HepG2 (cell line): ENCODE results near the gene MACROD2.

Source experiments
- HIVEP1 ChIP-seq: sonication (generic); formaldehyde crosslinking; IDR thresholded peaks from 2 replicates; pipeline ENCODE4 v1.4.0; 2020; ENCODE audit warnings: mild to moderate bottlenecking, missing genetic modification reagents
- JUND ChIP-seq: sonication (generic); formaldehyde crosslinking; IDR thresholded peaks from 2 replicates; pipeline ENCODE4 v1.8.0; 2022; ENCODE audit warnings: mild to moderate bottlenecking, missing genetic modification reagents
- MTF1 ChIP-seq: sonication (generic); formaldehyde crosslinking; IDR thresholded peaks from 2 replicates; pipeline ENCODE4 v1.5.0; 2020; ENCODE audit warnings: missing genetic modification reagents
- ZHX1 ChIP-seq: sonication (generic); formaldehyde crosslinking; IDR thresholded peaks from 2 replicates; pipeline ENCODE4 v1.8.1; 2022; ENCODE audit warnings: low read depth, mild to moderate bottlenecking, missing genetic modification reagents
- TF ChIP-seq, protein P1 (sequence below): sonication (generic); formaldehyde crosslinking; IDR thresholded peaks from 2 replicates; pipeline ENCODE4 v1.5.0; 2020; ENCODE audit warnings: mild to moderate bottlenecking, missing genetic modification reagents, moderate library complexity

DNA sequence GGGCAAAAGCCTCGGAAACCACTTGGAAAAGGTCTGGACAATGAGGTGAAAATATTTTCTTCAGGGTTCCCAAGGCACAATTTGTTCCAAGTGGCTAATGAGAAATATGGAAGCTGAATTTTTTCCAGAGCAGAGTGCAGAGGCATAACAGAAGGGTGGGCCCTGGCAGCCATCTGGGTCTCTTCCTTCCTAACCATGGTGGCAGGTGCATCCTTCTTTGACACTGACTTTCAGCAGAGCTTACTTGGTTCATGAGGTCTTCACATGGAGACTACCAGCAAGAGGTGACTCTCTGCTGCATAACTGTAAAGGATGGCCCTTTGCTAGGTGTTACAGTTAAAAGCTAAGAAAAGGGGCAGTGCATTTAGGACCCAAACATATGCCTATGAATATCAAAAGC, 2055.1 kb downstream of the MACROD2 start:
- TF ChIP-seq JUND (CRISPR knock-in tag) (no peak), MTF1 (CRISPR knock-in tag) (no peak), ZHX1 (CRISPR knock-in tag) (no peak), HIVEP1 (CRISPR knock-in tag) (no peak)
- TF ChIP-seq, protein P1, sequence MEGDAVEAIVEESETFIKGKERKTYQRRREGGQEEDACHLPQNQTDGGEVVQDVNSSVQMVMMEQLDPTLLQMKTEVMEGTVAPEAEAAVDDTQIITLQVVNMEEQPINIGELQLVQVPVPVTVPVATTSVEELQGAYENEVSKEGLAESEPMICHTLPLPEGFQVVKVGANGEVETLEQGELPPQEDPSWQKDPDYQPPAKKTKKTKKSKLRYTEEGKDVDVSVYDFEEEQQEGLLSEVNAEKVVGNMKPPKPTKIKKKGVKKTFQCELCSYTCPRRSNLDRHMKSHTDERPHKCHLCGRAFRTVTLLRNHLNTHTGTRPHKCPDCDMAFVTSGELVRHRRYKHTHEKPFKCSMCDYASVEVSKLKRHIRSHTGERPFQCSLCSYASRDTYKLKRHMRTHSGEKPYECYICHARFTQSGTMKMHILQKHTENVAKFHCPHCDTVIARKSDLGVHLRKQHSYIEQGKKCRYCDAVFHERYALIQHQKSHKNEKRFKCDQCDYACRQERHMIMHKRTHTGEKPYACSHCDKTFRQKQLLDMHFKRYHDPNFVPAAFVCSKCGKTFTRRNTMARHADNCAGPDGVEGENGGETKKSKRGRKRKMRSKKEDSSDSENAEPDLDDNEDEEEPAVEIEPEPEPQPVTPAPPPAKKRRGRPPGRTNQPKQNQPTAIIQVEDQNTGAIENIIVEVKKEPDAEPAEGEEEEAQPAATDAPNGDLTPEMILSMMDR (CRISPR knock-in tag), result no peak
